ENCODE measurements around the gene IL5.

IL5 gene

DNA sequence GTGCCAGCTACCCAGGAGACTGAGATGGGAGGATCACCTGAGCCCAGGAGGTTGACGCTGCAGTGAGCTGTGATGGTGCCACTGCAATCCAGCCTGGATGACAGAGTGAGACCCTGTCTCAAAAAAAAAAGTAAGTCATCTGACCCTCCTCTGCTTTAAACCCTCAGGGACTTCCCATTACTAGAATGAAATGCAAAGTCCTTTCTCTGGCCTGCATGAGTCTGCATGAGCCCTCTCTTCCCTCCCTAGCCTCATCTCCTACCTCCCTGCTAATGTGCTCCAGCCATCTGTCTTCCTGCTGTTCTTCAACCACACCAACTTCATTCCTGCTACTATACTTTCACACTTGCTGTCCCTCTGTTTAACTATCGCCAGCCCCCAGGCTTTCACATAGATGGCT is 15.3 kb downstream of the IL5 start:
- TF ChIP-seq FOXM1 (IDR thresholded peaks at IDR 0.05; ENCODE audit: borderline replicate concordance, low read depth) = no peak
- TF ChIP-seq TCF12 (IDR thresholded peaks at IDR 0.05; ENCODE audit: low read depth) = no peak
- TF ChIP-seq CEBPB (IDR thresholded peaks at IDR 0.05) = no peak
- TF ChIP-seq, protein P1, sequence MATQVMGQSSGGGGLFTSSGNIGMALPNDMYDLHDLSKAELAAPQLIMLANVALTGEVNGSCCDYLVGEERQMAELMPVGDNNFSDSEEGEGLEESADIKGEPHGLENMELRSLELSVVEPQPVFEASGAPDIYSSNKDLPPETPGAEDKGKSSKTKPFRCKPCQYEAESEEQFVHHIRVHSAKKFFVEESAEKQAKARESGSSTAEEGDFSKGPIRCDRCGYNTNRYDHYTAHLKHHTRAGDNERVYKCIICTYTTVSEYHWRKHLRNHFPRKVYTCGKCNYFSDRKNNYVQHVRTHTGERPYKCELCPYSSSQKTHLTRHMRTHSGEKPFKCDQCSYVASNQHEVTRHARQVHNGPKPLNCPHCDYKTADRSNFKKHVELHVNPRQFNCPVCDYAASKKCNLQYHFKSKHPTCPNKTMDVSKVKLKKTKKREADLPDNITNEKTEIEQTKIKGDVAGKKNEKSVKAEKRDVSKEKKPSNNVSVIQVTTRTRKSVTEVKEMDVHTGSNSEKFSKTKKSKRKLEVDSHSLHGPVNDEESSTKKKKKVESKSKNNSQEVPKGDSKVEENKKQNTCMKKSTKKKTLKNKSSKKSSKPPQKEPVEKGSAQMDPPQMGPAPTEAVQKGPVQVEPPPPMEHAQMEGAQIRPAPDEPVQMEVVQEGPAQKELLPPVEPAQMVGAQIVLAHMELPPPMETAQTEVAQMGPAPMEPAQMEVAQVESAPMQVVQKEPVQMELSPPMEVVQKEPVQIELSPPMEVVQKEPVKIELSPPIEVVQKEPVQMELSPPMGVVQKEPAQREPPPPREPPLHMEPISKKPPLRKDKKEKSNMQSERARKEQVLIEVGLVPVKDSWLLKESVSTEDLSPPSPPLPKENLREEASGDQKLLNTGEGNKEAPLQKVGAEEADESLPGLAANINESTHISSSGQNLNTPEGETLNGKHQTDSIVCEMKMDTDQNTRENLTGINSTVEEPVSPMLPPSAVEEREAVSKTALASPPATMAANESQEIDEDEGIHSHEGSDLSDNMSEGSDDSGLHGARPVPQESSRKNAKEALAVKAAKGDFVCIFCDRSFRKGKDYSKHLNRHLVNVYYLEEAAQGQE (IDR thresholded peaks at IDR 0.05; ENCODE audit: low read depth) = no peak
- no peak for TF ChIP-seq YY1 (IDR thresholded peaks at IDR 0.05; ENCODE audit: low read depth)
- TF ChIP-seq, protein P2, sequence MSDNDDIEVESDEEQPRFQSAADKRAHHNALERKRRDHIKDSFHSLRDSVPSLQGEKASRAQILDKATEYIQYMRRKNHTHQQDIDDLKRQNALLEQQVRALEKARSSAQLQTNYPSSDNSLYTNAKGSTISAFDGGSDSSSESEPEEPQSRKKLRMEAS (IDR thresholded peaks at IDR 0.05) = no peak
- TF ChIP-seq EP300 (IDR thresholded peaks at IDR 0.05; ENCODE audit: borderline replicate concordance) = no peak
- TF ChIP-seq EGR1 (IDR thresholded peaks at IDR 0.05) = no peak
- no peak for TF ChIP-seq TEAD4 (IDR thresholded peaks at IDR 0.05)
- TF ChIP-seq TAF1 (IDR thresholded peaks at IDR 0.05; ENCODE audit: low read depth) = no peak
- no peak for TF ChIP-seq CREB1 (IDR thresholded peaks at IDR 0.05; ENCODE audit: low read depth)
- TF ChIP-seq RAD21 (IDR thresholded peaks at IDR 0.05; ENCODE audit: low read depth) = no peak
- TF ChIP-seq NFIC (IDR thresholded peaks at IDR 0.05) = no peak
- TF ChIP-seq, protein P3, sequence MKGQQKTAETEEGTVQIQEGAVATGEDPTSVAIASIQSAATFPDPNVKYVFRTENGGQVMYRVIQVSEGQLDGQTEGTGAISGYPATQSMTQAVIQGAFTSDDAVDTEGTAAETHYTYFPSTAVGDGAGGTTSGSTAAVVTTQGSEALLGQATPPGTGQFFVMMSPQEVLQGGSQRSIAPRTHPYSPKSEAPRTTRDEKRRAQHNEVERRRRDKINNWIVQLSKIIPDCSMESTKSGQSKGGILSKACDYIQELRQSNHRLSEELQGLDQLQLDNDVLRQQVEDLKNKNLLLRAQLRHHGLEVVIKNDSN (IDR thresholded peaks at IDR 0.05) = no peak
- TF ChIP-seq ZBTB7A (IDR thresholded peaks at IDR 0.05; ENCODE audit: low read depth) = no peak

DNA sequence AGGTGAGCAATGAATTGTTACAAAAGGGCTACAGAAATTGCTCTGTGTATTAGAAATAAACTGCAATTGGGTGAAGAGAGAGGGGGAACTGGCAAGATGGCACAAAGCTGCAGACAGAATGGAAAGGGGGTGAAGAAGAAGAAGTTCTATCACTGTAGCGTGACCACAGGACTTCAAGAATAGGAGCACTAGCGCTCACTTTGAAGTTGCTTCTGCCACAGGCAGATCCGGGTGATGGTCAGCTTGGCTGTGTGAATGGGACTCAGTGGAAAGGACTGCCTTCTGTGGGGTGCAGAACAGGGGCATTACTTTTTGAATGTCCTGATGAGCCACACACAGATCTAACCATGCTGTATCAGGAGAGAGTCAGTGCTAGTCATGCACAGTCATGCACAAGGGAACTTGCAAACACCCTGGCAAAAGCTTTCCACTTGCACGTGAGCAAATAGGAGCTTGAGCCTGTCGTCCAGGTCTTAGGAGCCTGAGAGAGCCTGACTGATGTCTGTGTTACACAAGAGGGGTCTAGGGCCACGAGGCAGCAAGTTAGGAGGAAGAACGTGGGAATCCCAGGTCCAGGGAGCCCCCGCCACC is 16.3 kb downstream of the IL5 start:
- no peak for TF ChIP-seq RAD21 (IDR thresholded peaks at IDR 0.05; ENCODE audit: low read depth)
- TF ChIP-seq, protein P2 (IDR thresholded peaks at IDR 0.05) = no peak
- TF ChIP-seq, protein P3 (IDR thresholded peaks at IDR 0.05) = no peak
- TF ChIP-seq ZBTB7A (IDR thresholded peaks at IDR 0.05; ENCODE audit: low read depth) = no peak
- TF ChIP-seq FOXM1 (IDR thresholded peaks at IDR 0.05; ENCODE audit: borderline replicate concordance, low read depth) = no peak
- TF ChIP-seq, protein P1 (IDR thresholded peaks at IDR 0.05; ENCODE audit: low read depth) = no peak
- no peak for TF ChIP-seq NFIC (IDR thresholded peaks at IDR 0.05)
- TF ChIP-seq CREB1 (IDR thresholded peaks at IDR 0.05; ENCODE audit: low read depth) = no peak
- TF ChIP-seq CEBPB (IDR thresholded peaks at IDR 0.05) = no peak
- TF ChIP-seq EGR1 (IDR thresholded peaks at IDR 0.05) = no peak
- TF ChIP-seq YY1 (IDR thresholded peaks at IDR 0.05; ENCODE audit: low read depth) = no peak
- no peak for TF ChIP-seq TEAD4 (IDR thresholded peaks at IDR 0.05)

DNA sequence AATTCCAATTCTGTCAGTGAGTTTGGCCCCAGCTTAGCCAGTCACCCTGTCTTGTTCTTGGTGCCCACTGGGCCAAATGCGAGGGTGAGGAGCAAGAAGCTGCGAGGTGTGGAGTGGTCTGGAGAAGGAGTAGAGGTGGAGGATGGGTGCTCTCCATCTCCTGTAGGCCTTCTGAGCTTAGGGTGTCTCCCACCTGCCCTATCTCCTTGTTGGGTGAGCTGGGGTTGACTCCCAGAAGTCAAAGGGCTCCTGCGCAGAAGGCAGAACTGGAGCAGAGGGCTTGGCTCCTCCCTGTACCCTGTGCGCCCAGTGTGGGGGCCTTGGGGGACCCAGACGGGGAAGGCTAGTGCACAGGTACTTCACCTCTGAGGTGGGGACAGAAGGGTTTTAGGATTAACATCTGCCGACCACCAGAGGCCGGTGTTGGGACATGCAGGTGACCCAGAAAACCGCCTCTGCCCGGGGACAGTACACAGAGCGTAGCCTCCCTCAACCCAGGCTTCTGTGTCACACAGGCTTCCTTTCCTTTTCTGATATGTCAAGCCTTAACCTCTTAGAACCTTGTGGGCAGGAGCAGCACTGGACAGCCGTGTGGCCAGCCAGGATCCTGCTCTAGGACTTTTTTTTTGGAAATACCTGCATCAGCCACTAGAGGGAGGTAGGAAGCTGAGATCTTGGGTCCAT is 16.9 kb downstream of the IL5 start:
- TF ChIP-seq RAD21 (IDR thresholded peaks at IDR 0.05; ENCODE audit: low read depth) = peak; percentile 70
- no peak for TF ChIP-seq EP300 (IDR thresholded peaks at IDR 0.05; ENCODE audit: borderline replicate concordance)

DNA sequence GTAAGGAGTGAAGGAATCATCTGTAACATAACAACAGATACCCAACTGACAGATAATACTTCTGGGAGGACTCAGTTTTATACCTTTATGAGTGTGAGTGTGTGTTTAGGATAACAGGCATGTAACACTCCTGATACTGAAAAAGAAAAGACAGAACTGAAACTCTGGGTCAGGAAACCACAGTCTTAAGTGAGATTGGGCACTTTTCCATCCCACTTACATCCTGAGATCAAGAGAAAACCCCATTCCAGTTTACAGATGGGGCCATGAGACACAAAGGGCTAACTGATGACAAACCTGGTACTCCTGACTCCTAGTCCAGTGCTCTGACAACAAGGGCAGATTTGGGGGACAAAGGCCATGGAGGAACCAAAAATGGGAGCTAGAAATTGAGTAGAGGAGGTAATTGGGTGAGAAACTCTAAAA is 18.0 kb downstream of the IL5 start:
- TF ChIP-seq, protein P3 (IDR thresholded peaks at IDR 0.05) = no peak
- TF ChIP-seq TAF1 (IDR thresholded peaks at IDR 0.05; ENCODE audit: low read depth) = no peak
- TF ChIP-seq NFIC (IDR thresholded peaks at IDR 0.05) = no peak
- no peak for TF ChIP-seq CEBPB (IDR thresholded peaks at IDR 0.05)
- no peak for TF ChIP-seq EP300 (IDR thresholded peaks at IDR 0.05; ENCODE audit: borderline replicate concordance)
- no peak for TF ChIP-seq YY1 (IDR thresholded peaks at IDR 0.05; ENCODE audit: low read depth)
- no peak for TF ChIP-seq RAD21 (IDR thresholded peaks at IDR 0.05; ENCODE audit: low read depth)

DNA sequence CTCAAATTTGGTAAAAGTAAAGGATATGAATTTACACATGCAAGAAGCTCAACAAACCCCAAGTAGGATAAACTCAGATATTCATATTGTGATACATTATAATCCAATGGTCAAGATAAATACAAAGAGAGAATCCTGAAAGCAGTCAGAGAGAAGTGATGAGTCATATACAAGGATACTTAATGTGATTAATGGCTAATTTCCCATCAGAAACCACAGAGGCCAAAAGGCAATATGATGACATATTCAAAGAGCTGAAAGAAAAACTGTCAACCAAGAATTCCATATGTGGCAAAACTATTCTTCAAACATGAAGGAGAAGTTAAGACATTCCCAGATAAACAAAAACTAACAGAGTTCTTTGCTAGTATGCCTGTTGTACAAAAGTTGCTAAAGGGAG is 33.2 kb downstream of the IL5 start:
- TF ChIP-seq TEAD4 (IDR thresholded peaks at IDR 0.05) = no peak
- no peak for TF ChIP-seq TAF1 (IDR thresholded peaks at IDR 0.05; ENCODE audit: low read depth)
- no peak for TF ChIP-seq RAD21 (IDR thresholded peaks at IDR 0.05; ENCODE audit: low read depth)
- TF ChIP-seq, protein P2 (IDR thresholded peaks at IDR 0.05) = no peak
- no peak for TF ChIP-seq EP300 (IDR thresholded peaks at IDR 0.05; ENCODE audit: borderline replicate concordance)
- TF ChIP-seq NFIC (IDR thresholded peaks at IDR 0.05) = no peak
- no peak for TF ChIP-seq ZBTB7A (IDR thresholded peaks at IDR 0.05; ENCODE audit: low read depth)
- TF ChIP-seq TCF12 (IDR thresholded peaks at IDR 0.05; ENCODE audit: low read depth) = no peak
- no peak for TF ChIP-seq YY1 (IDR thresholded peaks at IDR 0.05; ENCODE audit: low read depth)
- TF ChIP-seq EGR1 (IDR thresholded peaks at IDR 0.05) = no peak
- TF ChIP-seq CEBPB (IDR thresholded peaks at IDR 0.05) = no peak
- TF ChIP-seq, protein P3 (IDR thresholded peaks at IDR 0.05) = no peak

Data from Ishikawa (cell line).